ENCODE results near the gene GPALPP1. TPM values are rescaled to one million over a fixed set of nuclear protein-coding genes. Genes with fewer than 3 reads are reported as not detected.

GPALPP1 gene
- total and polyA plus RNA-seq, 2 donors from 2014 or later: 9.2 to 25.1 TPM

DNA sequence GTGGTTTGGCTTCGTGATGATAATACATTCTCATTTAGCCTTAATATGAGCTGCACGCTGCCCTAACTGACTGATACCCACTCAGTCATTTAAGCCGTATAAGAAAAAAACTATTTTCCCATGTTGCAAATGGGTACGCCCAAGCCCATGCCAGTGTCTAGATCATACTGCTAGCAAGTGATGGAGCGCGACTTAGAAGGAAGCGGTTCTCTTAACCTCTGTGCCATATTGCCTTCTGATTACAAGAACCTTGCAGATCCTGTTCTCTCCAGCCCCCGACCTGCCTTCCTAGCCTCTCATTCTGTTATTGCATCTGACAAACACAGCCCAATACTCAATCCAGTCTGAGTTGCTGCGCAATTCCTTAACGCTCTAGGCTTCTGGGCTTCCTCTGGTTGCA, 603 bp downstream of the GPALPP1 start:
- H3K4me3 ChIP-seq (ENCODE audit: low read length in 3 of 3): peak overlapping the region; percentile 76 to 89 (median 79)
- H3K4me1 ChIP-seq (ENCODE audit: control insufficient read depth in 2 of 3, insufficient read depth in 2 of 3, low read depth in 1 of 3, low read length in 3 of 3): peaks cover 0 to 17% (median 0%) of the 10 kb centered on the region in 3 donors
- H3K9ac ChIP-seq (ENCODE audit: low read length in 3 of 3): peak overlapping the region; percentile 83 to 96 (median 84)
- DNase-seq (no peak), FAIRE-seq (no peak)
- peak overlapping the region in 1 of 2 donors; percentile 86 for H3K27ac ChIP-seq (ENCODE audit: low read depth in 2 of 2, low read length in 2 of 2)
- H3K36me3 ChIP-seq (ENCODE audit: control insufficient read depth in 2 of 3, insufficient read depth in 3 of 3, low read length in 3 of 3): no peaks in the 10 kb centered on the region
- H3K27me3 ChIP-seq (ENCODE audit: control insufficient read depth, insufficient read depth, low read length): no peaks in the 10 kb centered on the region
- TF ChIP-seq, protein P1, sequence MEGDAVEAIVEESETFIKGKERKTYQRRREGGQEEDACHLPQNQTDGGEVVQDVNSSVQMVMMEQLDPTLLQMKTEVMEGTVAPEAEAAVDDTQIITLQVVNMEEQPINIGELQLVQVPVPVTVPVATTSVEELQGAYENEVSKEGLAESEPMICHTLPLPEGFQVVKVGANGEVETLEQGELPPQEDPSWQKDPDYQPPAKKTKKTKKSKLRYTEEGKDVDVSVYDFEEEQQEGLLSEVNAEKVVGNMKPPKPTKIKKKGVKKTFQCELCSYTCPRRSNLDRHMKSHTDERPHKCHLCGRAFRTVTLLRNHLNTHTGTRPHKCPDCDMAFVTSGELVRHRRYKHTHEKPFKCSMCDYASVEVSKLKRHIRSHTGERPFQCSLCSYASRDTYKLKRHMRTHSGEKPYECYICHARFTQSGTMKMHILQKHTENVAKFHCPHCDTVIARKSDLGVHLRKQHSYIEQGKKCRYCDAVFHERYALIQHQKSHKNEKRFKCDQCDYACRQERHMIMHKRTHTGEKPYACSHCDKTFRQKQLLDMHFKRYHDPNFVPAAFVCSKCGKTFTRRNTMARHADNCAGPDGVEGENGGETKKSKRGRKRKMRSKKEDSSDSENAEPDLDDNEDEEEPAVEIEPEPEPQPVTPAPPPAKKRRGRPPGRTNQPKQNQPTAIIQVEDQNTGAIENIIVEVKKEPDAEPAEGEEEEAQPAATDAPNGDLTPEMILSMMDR (IDR thresholded peaks at IDR 0.05; ENCODE audit: borderline replicate concordance, extremely low read depth, insufficient read depth): no peak
- intact Hi-C loops (cut with DNase I): no loop called here
- no peaks in the 10 kb centered on the region for H3K9me3 ChIP-seq (ENCODE audit: control insufficient read depth in 2 of 3, insufficient read depth in 1 of 3, low read length in 3 of 3)

DNA sequence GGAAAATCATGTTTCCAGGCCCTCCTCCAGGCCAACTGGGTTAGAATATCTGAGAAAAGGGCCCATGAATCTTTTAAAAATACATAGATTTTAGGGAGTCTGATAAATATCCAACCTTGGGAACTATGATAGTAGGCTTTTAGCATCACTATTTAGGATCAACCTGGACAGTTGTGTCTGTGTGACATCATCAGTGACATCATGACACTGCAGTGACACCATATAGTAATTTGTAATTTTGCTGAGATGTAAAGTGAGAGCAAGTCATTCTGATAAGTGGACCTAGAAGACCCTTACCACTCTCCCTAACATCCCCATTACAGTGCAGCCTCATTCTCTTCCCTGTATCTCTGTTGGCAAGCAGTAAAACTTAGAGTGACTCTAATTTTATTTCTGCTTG, 14.1 kb downstream of the GPALPP1 start:
- peaks cover 7 to 19% (median 13%) of the 10 kb centered on the region in 3 donors for H3K36me3 ChIP-seq (ENCODE audit: control insufficient read depth in 2 of 3, insufficient read depth in 3 of 3, low read length in 3 of 3)
- no peak overlapping the region for H3K9ac ChIP-seq (ENCODE audit: low read length in 3 of 3)
- no peak overlapping the region for H3K4me3 ChIP-seq (ENCODE audit: low read length in 3 of 3)
- intact Hi-C loops (cut with DNase I): no loop called here
- no peak overlapping the region for H3K27ac ChIP-seq (ENCODE audit: low read depth in 2 of 2, low read length in 2 of 2)
- TF ChIP-seq, protein P1 (IDR thresholded peaks at IDR 0.05; ENCODE audit: borderline replicate concordance, extremely low read depth, insufficient read depth): no peak
- DNase-seq (no peak), FAIRE-seq (no peak)
- H3K9me3 ChIP-seq (ENCODE audit: control insufficient read depth in 2 of 3, insufficient read depth in 1 of 3, low read length in 3 of 3): no peaks in the 10 kb centered on the region
- H3K27me3 ChIP-seq (ENCODE audit: control insufficient read depth, insufficient read depth, low read length): no peaks in the 10 kb centered on the region
- H3K4me1 ChIP-seq (ENCODE audit: control insufficient read depth in 2 of 3, insufficient read depth in 2 of 3, low read depth in 1 of 3, low read length in 3 of 3): no peaks in the 10 kb centered on the region

DNA sequence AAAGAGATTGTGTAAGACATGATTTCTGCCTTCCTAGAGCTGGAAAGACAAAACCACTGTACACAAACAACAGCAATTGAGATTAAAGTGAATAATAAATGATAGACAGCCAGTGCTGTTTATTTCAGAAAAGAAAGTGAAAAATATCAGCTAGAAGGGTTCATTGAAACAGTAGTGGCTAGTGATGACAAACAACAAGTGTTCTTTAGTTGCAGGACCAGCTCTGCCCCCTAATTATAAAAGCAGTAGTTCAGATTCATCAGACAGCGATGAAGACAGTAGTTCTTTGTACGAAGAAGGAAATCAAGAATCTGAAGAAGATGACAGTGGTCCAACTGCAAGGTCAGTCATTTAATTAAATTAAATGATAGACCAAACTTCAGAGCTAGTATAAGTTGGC, 14.8 kb downstream of the GPALPP1 start:
- Histone ChIP-seq H3K4me1 (ENCODE audit: control insufficient read depth in 2 of 3, insufficient read depth in 2 of 3, low read depth in 1 of 3, low read length in 3 of 3) (no peaks in the 10 kb centered on the region), H3K36me3 (ENCODE audit: control insufficient read depth in 2 of 3, insufficient read depth in 3 of 3, low read length in 3 of 3) (peaks cover 9 to 19% (median 13%) of the 10 kb centered on the region in 3 donors), H3K27me3 (ENCODE audit: control insufficient read depth, insufficient read depth, low read length) (no peaks in the 10 kb centered on the region), H3K9me3 (ENCODE audit: control insufficient read depth in 2 of 3, insufficient read depth in 1 of 3, low read length in 3 of 3) (no peaks in the 10 kb centered on the region), H3K9ac (ENCODE audit: low read length in 3 of 3) (no peak overlapping the region), H3K4me3 (ENCODE audit: low read length in 3 of 3) (no peak overlapping the region), H3K27ac (ENCODE audit: low read depth in 2 of 2, low read length in 2 of 2) (no peak overlapping the region)
- DNase-seq: no peak
- TF ChIP-seq, protein P1 (IDR thresholded peaks at IDR 0.05; ENCODE audit: borderline replicate concordance, extremely low read depth, insufficient read depth): no peak
- intact Hi-C loops (cut with DNase I): no loop called here
- FAIRE-seq: no peak

DNA sequence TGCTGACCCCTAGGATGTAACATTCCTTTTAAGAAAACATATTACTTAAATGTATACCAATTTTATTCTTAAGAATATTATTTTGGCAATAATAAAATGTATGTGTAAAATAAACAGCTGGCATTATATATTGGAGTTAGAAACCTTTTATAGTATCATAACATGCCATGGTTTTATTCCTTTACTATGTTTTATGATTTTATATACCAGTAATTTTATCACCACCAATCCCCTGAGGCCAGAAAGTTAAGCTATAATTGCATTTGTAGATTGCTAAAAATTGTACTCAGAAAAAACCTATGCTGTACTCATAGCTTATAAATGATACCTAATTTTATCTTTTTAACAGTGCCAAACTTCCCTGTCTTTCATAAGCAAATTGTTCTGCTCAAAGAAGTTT, 17.9 kb downstream of the GPALPP1 start:
- FAIRE-seq: no peak
- no peak overlapping the region for H3K9ac ChIP-seq (ENCODE audit: low read length in 3 of 3)

More for the DNA sequence above, 17.9 kb downstream of the GPALPP1 start:
- Histone ChIP-seq H3K27me3 (ENCODE audit: control insufficient read depth, insufficient read depth, low read length) (no peaks in the 10 kb centered on the region), H3K36me3 (ENCODE audit: control insufficient read depth in 2 of 3, insufficient read depth in 3 of 3, low read length in 3 of 3) (peaks cover 7 to 35% (median 27%) of the 10 kb centered on the region in 3 donors), H3K4me1 (ENCODE audit: control insufficient read depth in 2 of 3, insufficient read depth in 2 of 3, low read depth in 1 of 3, low read length in 3 of 3) (no peaks in the 10 kb centered on the region), H3K27ac (ENCODE audit: low read depth in 2 of 2, low read length in 2 of 2) (no peak overlapping the region), H3K4me3 (ENCODE audit: low read length in 3 of 3) (no peak overlapping the region), H3K9me3 (ENCODE audit: control insufficient read depth in 2 of 3, insufficient read depth in 1 of 3, low read length in 3 of 3) (no peaks in the 10 kb centered on the region)
- DNase-seq: no peak
- TF ChIP-seq, protein P1 (IDR thresholded peaks at IDR 0.05; ENCODE audit: borderline replicate concordance, extremely low read depth, insufficient read depth): no peak
- intact Hi-C loops (cut with DNase I): no loop called here
